HG03439 (cell line): Measurements from ENCODE around the gene DGCR6L.
"Not testable (repeated sequence)": the region's sequence is repeated elsewhere in the genome, so short reads cannot be mapped to it uniquely, and the experiment has no call there.

ENCODE experiments used
- ATAC-seq: cut with Tn5 transposase; IDR thresholded peaks from one replicate; pipeline ENCODE4 v1.9.1; 2021; ENCODE audit warnings: mild to moderate bottlenecking, moderate library complexity; ENCODE audit not compliant: unreplicated experiment

The DGCR6L gene

DNA sequence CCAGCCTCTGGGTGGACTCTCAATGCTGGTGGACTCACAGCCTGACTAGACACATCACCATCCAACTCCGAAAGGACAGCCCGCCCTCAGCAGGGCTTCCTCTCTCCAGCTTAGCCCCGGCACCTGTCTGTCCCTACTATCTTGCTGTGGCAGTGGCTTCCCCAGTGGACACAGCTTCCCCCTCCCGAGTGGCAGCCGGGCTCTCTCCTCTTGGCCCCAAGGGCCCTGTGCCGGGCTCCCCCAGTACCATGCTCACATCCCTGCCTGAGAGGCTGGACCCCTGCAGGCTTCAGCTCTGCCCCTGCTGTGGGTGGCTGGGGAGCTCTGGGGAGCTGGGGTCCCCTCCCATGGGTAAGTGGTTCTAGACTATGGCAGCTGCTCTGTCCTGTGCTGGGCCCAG, 9.1 kb downstream of the DGCR6L start:
- not testable (repeated sequence) for ATAC-seq

DNA sequence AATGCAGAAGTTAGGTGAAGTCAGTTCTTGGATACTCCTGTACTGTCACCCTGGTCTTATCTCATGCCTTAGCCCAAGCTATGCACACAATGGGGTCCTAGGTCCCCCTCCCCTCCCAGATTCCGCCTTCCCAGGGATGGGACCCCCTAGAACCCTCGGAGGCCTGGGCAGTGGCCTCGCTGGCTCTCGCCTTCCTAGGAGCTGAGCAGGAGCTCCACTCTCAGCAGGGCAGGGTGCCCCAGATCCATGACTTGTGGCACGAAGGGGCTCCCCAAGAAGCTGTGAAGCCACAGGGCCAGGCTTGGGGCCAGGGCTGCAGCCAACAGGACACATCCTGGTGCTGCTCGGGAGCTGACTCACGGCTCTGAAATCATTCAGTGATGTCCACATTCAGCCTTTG, 9.7 kb downstream of the DGCR6L start:
- ATAC-seq = not testable (repeated sequence)

DNA sequence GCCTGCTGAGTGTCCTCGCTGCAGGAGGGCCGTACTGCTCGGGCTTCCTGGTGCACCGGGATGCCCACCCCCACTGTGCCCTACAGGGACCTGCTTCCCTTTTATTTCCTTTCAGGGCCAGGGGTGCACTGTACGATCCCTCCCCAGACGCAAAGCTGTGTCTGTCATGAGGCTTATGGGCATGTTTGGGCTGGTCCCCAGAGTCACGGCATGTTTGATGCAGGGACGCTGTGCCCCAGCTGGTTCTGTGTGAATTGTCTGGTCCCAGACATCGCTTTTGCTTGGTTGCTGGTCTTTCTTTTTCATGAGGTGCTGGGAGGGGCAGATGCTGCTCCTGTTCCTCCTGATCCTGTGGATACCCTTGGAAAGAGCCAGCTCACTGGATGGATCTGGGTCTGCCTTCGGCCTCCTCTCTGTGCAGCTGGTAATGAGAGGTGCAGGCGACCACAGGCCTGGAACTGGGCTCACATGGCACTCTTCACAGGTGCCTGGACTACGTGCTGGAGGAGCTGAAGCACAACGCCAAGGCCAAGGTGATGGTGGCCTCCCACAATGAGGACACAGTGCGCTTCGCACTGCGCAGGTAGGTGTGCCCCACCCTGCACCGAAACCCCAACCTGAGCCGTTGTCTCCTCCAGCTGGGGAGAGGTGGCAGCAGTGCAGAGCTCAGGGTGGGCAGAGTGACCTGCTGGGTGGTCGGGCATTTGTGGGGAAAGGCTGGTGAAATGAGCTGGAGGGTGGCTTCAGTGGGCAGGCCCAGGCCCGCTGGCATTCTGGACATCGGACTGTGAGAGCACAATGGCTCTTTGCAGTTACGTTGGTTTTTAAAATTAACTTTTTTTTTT, 10.8 kb downstream of the DGCR6L start:
- ATAC-seq = not testable (repeated sequence)

DNA sequence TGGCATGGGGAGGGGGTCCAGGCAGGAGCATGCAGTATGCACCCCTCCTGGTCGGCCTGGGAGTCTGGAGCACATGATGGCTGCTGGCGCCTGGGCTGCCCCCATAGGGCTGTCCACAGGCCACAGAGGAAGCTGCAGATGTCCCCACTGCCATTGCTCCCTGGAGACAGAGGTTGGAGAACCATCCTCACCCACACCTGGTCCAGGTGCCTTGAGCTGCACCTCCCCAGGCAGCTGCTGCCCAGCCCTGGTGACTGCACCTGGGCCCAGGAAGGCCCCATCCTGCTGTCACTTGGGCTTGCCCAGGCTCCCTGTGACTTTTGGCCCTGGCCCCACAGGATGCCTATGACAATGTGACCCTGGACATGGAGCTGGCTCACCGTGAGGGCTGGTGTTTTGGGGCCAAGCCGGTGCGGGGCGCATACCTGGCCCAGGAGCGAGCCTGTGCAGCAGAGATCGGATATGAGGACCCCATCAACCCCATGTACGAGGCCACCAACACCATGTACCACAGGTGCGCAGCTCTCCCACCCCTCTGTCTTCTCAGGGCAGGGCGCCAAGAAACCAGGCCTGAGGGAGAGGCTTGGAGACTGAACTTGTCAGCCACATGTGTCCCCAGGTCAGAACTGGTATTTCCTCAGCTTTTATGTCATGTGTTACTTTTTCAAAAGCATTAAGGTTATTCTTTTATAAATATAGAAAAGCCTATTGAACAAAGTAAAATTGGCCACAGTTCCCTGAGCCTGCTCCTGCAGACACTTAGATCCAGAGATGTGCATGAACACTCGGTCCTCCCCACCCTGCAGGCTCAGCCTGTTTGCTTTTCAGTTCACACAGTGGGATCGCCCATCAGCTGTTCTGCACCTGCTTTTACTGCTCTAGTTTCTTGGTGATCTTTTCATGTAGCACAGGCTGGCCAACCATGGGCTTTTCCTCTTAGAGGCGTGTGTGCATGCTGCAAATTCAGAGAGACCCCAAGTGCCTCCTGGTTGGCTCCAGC, 12.1 kb downstream of the DGCR6L start:
- not testable (repeated sequence) for ATAC-seq

DNA sequence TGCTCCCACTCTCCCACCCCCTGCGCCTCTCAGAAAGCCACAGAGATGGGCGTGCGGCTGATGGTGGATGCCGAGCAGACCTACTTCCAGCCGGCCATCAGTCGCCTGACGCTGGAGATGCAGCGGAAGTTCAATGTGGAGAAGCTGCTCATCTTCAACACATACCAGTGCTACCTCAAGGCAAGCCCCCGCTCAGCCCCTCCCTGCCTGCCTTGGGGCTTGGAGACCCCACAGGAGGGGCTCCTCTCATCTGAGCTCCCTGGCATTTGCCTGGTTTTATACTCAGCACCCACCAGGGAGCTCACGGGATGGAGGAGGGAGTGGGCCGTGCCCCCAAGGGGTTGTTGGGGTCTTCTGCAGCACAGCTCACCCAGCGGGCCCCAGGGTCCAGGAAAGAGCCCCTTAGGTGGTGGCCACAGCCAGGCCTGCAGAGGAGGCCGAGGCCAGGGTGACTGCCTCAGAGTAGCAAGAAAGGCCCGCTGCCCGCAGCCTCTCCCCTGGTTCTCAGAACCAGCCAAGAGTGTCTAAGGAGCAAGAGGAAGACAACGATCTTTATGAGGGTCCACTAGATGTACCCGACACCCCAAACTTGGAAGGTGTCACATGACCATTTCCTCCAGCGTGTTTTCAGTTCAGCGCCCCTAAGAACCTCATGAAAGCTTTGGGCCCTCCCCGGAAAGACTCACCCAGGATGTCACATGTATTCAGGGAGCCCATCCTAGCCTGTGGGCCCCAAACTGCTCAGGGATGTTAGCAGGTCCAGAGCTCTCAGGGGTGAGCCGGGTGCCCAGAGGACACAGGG, 13.0 kb downstream of the DGCR6L start:
- ATAC-seq = not testable (repeated sequence)

DNA sequence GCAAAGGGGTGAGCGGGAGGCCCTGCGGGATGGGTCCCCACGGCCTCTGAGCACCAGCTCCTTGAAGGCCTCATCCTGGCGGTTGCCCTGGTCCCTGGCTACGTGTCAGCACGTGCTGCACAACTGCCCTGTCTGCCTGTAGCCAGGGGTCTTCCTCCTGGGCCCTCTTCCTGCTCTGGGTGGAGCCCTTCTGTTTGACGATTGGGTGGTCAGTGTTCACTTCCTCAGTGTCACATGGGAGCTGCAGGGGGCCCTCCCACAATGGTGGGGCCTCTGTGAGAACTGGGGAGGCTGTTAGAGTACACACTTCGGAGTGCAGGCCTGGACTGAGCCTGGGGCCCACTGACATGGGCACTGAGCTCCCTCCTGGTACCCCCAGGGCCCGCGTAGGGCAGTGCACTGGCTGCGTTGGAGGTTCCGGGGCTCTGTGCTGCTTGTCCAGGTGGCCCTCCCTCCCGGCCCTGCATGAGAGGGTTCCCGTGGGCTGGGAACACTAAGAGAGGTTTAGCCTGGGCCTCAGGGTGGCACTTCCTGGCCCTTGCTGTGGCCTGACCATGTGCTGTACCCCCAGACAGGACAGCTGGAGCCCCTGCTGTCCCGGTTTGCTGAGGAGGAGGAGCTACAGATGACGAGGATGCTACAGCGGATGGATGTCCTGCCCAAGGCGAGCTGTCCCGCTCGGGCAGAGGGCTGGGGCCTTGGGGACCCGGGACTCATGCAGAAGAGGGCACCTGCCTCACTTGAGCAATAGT, 13.8 kb downstream of the DGCR6L start:
- ATAC-seq = no peak

DNA sequence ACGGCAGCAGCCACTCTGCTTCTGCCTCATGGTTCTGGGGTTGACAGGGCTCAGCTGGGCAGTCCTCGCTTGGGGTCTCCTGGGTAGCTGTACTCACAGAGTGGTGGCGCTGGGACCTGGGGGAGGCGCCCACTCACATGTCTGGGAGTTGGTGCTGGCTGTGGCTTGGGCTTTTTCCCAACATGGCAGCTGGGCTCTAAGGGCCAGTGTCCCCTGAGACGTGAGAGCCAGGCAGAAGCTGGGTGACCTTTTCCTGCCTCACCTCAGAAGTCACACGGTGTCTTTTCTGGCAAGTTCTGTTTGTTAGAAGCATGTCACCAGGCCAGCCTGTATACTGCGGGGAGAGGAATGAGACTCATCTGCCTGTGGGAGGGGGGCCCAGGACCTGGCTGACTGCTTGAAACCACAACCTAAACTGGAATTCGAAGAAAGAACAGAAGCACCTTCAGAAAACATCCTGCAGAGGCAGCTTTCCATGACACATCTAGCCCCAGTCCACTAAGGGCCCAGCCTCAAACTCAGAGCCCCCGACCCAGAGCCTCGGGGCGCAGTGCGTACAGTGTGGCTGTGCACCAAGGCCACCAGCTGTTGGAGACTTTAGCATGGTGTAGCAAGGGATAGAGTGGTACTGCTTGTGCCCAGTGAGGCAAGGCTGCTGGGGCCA, 14.5 kb downstream of the DGCR6L start:
- not testable (repeated sequence) for ATAC-seq

DNA sequence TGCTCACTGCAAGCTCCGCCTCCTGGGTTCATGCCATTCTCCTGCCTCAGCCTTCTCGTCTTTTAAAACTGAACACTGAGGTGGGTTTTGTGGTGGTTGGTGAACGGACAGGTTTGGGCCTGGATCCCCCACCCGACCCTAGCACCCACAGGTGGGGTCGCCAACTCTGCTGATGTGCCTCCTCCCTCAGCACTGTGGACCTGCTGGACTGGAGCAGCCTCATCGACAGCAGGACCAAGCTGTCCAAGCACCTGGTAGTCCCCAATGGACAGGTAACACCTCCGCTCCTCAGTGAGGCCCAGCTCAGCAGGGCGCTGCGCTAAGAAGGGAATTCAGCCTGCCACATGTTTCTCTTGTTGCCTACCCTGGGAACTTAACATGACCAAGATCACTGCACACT, 15.2 kb downstream of the DGCR6L start:
- no peak for ATAC-seq

DNA sequence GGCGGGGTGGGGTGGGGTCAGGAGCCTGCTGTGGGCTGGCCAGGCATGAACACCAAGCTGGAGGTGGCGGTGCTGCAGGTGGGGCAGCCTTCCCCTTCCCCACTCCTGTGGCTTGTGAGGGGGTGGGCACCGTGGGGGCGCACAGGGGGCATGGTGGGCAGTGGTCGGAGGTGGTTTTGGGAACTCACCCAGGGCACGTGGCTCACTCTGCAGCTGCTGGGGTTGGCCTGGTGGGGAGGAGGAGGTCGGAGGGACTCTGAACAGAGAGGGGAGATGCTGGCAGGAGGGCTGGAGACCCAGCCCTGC, 16.7 kb downstream of the DGCR6L start:
- ATAC-seq = not testable (repeated sequence)

DNA sequence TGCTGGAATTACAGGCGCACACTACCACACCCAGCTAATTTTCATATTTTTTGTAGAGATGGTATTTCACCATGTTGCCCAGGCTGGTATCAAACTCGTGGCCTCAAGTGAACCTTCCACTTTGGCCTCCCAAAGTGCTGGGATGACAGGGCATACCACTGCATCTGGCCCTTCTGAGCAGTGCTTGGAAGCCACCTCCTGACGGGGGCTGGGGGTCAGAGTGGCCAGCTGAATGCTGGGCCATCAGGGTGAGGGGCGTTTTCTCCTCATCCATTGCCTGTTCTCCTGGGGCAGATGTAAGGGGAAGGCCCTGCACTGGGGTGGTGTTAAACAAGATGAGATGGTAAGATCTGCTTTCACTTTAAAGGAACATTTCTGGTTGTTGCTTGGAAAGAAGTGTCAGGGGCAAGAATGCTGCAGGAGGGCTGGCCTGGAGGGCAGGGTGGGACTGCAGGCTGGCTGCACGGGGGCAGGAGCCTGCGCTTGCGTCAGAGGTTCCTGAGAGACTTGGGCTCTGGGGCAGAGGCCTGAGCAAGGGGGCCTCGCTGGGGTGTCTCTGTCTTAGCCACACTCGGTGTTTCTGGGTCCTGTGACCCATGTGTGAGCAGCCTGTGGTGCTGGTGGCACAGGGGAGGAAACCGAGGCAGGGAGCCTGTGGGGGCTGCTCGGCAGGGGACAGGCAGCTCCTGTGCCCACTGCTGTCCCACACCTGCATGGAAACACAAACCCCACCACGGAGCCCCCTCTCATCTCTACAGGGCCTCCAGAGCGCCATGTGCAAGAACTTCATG, 17.2 kb downstream of the DGCR6L start:
- ATAC-seq = no peak

DNA sequence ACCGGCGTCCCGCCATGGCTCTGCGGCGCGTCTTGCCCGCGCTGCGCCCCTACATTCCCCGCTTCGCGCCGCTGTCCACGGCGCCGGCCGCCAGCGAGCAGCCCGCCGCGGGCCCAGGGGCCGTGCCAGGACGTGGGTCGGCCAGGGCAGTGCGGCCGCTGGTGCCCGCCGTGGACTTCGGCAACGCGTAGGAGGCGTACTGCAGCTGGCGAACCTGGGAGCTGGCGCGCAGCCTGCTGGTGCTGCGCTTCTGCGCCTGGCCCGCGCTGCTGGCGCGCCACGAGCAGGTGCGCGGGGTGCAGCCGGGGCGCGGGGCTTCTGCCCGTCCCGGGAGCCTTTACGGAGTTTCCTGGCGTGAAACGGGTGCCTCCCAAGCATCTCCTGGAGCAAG, 20.1 kb downstream of the DGCR6L start:
- ATAC-seq = peak; percentile 22

DNA sequence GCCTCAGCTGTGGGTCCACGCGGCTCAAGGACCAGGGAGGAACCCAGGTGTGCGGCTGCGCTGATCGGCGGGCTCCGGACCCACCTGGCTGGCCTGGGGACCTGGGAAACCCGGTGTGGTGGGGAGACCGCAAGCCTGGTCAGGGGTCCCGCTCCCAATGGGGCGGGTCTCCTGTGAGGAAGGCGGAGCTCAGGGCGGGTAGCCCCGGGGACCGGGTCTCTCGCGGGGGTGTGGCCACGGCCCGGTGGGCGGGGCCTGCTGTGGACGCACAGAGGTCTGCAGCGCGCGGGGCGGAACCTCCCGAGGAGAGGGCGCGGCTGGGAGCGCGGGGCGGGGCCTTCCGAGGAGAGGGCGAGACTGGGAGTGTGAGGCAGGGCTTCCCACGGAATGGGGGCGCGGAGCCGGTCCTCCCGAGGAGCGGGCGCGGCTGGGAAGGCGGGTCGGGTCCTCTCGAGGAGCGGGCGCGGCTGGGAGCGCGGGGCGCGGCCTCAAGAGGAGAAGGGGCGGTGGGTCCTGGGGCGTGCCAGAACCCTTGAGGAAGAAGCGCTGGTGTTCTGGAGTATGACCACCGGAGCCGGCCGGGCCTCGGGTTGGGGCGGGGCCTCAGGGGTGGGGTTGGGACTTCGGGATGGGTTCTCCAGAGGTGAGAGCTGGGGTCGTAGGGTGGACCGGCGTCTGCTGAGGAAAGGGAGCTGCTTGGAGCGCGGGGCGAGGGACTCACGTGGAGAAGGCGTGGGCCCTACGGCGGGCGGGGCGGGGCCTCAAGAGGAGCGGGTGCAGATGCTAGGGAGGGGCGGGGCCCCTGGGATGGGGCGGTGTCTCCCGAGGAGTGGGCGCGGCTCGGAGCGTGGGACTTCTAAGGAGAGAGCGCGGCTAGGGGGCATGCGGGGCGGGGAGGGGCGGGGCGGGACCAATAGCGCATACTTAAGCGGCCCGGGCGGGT, 20.8 kb downstream of the DGCR6L start:
- peak; percentile 58 for ATAC-seq

DNA sequence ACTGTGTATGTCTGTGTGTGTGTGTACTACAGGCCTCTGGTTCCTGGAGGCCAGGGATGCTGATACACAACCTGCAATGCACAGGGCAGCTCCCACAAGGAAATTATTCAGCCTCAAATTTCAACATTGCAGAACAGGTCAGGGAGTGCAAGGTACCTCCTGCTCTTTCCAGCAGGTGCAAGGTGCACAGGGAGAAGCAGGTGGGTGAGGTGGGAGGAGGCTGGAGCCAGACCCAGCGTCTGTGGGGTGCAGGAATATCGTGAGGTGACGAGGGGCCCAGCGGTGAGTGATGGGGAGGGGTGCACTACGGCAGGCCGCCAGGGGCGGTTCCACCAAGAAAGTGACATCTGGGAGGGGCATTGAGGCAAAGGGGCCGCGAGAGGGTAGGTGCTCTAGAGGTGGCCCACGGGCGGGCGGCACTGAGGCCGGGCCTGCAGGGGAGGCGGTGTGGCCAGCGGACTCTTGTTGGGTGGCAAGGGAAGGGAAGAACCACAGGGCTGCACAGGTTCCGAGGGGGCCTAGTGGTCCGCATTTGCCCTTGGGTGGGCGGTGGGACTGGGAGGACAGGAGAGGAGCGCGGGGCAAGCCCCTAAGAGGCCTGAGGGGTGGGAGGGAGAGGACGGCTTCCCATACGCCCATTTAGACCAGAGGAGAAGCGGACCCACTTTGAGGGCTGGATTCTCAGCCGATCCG, 21.6 kb downstream of the DGCR6L start:
- no peak for ATAC-seq

DNA sequence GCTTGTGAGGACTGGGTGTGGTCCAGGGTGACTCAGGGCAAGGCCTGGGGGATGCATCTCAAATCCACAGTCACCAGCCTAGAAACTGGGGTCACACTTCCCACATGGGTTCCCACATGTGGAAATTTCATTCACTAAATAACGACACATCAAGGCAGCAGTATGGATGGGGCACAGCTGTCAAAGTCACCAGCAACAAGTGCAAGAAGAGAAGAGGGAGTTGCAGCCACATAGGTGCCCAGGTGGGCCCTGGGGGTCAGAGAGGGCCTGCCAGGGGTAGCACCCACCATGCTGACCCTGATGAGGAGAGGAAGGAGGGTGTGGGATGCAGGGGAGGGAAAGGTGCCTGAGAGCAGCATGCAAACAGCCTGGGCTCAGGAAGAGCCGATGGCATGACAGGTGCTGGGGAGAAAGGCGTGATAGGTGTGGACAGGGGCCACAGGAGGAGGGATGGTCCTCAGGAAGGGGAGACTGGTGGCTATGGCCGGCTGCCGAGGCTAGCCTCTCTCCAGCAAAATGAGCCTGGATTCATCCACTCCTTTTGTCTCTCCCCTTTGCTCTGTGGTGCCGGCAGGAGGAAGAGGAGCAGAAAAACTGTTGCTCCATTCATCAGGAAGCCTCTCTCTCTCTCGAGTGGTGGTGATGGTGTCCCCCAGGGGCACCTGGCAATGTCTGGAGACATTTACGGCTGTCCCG, 22.3 kb downstream of the DGCR6L start:
- ATAC-seq = no peak

DNA sequence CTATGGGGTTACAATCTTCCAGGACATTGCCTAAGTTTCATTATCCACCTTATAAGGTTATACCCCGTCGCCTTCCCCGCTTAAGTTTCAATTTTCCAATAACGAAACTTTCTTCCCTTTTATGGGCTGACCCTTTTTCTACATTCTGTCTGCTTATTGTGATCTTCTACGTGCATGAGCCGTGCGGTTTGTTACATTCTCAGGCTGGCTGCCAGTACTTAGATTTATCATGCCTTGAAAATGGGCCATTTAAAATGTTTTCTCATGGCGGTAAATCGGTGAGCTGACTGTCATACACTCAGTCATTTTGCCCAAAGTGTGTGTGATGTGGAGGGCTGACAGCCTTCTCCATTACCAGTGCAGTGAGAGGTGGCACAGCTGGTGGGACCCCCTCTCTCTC, 23.3 kb downstream of the DGCR6L start:
- no peak for ATAC-seq

DNA sequence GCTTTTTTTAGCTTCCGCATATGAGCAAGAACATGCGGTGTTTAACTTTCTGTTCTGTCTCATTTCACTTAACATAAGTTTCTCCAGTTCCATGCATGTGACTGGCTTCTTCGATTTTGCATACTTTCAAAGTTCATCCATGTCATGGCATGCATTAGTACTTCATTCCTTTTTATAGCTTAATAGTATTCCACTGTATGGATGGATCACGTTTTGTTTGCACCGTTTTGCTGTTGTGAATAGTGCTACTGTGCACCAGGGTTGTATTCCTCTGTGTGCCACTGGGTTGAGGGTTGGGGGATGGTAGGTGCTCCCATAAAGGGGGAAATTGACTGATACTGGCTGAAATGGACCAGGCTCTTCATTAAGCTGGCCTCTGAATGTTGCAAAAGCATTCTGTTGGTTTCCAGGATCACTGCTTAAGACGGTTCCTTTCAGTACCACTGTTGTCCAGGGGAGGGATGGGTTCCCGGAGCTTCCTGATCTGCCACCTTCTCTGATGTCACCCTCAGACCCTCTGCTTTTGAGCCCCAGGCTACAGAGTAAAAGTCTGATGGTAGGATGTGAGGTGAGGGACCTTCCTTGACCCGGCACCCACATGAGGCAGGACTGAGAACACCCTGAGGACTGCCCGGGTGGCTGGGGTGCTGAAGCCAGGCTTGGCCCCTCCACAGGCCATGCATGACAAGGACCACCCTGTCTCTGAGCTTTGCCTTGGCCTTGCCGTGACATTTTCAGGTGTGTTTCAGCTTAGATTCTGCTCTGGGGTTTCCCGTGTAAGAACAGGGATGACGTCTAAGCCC, 24.4 kb downstream of the DGCR6L start:
- ATAC-seq = no peak
